GM23338 (cell line): ENCODE results near the gene ANAPC13. TPM values are rescaled to one million over a fixed set of nuclear protein-coding genes. Genes with fewer than 3 reads are reported as not detected.

Experiments used
- ATAC-seq: fragments of 200-7000 bp; cut with Tn5 transposase; 3 replicates; pipeline ENCODE4 v1.9.1; 2020
- DNase-seq: peaks from one replicate; pipeline ENCODE4 v3.0.0-alpha.2; 2015; ENCODE audit warnings: low spot score
- H2AFZ ChIP-seq: fragments of 200-600 bp; sonication (generic); 2 replicates; pipeline ENCODE4 v1.8.0; 2016; ENCODE audit warnings: antibody characterized with exemption, mild to moderate bottlenecking, moderate library complexity
- H3F3A ChIP-seq: fragments of 200-600 bp; sonication (generic); replicated peaks from 2 replicates; pipeline ENCODE4 v1.8.0; 2017; ENCODE audit warnings: antibody characterized with exemption, mixed run types, low read depth
- H3K27ac ChIP-seq: fragments of 200-600 bp; sonication (generic); 2 replicates; pipeline ENCODE4 v1.6.1; 2016; ENCODE audit warnings: low read depth
- H3K27me3 ChIP-seq: fragments of 200-600 bp; sonication (generic); 2 replicates; pipeline ENCODE4 v1.8.0; 2016; ENCODE audit warnings: mild to moderate bottlenecking, mixed run types, moderate library complexity; ENCODE audit not compliant: insufficient read depth
- H3K36me3 ChIP-seq: fragments of 200-600 bp; sonication (generic); 2 replicates; pipeline ENCODE4 v1.8.0; 2016; ENCODE audit warnings: mild to moderate bottlenecking; ENCODE audit not compliant: insufficient read depth
- H3K4me1 ChIP-seq: fragments of 200-600 bp; sonication (generic); 2 replicates; pipeline ENCODE4 v1.8.0; 2016; ENCODE audit warnings: mild to moderate bottlenecking, moderate library complexity; ENCODE audit not compliant: insufficient read depth
- H3K4me2 ChIP-seq: fragments of 200-600 bp; sonication (generic); 2 replicates; pipeline ENCODE4 v1.7.1; 2017; ENCODE audit warnings: mixed run types
- H3K4me3 ChIP-seq: fragments of 200-600 bp; sonication (generic); 2 replicates; pipeline ENCODE4 v1.6.1; 2016; ENCODE audit warnings: mixed run types
- H3K79me2 ChIP-seq: fragments of 200-600 bp; sonication (generic); replicated peaks from 2 replicates; pipeline ENCODE4 v1.8.0; 2017; ENCODE audit warnings: mild to moderate bottlenecking; ENCODE audit not compliant: insufficient read depth
- H3K9me2 ChIP-seq: fragments of 200-600 bp; sonication (generic); 2 replicates; pipeline ENCODE4 v1.8.0; 2017; ENCODE audit not compliant: insufficient read depth
- H4K20me1 ChIP-seq: fragments of 200-600 bp; sonication (generic); replicated peaks from 2 replicates; pipeline ENCODE4 v1.8.0; 2017; ENCODE audit warnings: mild to moderate bottlenecking; ENCODE audit not compliant: insufficient read depth
- H3K27ac Mint-ChIP-seq: 2 replicates; pipeline ENCODE4 v1.8.0; 2020; ENCODE audit warnings: inconsistent platforms, mild to moderate bottlenecking, moderate library complexity, mixed read lengths
- H3K27me3 Mint-ChIP-seq: 3 replicates; pipeline ENCODE4 v1.8.0; 2022; ENCODE audit warnings: low read depth, mild to moderate bottlenecking, moderate library complexity, mixed read lengths, inconsistent platforms; ENCODE audit not compliant: insufficient read depth, poor library complexity
- H3K36me3 Mint-ChIP-seq: 3 replicates; pipeline ENCODE4 v1.8.0; 2021; ENCODE audit warnings: low read depth, mild to moderate bottlenecking, inconsistent platforms, moderate library complexity, mixed read lengths
- H3K4me1 Mint-ChIP-seq: 3 replicates; pipeline ENCODE4 v1.8.0; 2020; ENCODE audit warnings: mild to moderate bottlenecking, inconsistent platforms, mixed read lengths
- H3K4me3 Mint-ChIP-seq: 3 replicates; pipeline ENCODE4 v1.8.0; 2021; ENCODE audit warnings: moderate library complexity, mild to moderate bottlenecking, inconsistent platforms, mixed read lengths
- H3K9me3 Mint-ChIP-seq: 3 replicates; pipeline ENCODE4 v1.8.0; 2020; ENCODE audit warnings: moderate library complexity, mild to moderate bottlenecking, inconsistent platforms, mixed read lengths
- CREB1 ChIP-seq: fragments of 250-450 bp; sonication (Bioruptor Pico); IDR thresholded peaks from 2 replicates; pipeline ENCODE4 v1.5.0; 2020; ENCODE audit warnings: low read depth, mild to moderate bottlenecking, moderate library complexity
- CTCF ChIP-seq, 2 experiments: fragments of 200-600 bp in 1 of 2; sonication (generic) in 1 of 2; conservative IDR thresholded peaks; 2 replicates each; pipeline versions ENCODE4 v1.5.1 to v1.6.1; 2016 to 2017; ENCODE audit warnings: antibody characterized with exemption in 2 of 2, low read depth in 2 of 2, mild to moderate bottlenecking in 2 of 2, moderate library complexity in 1 of 2
- EZH2 ChIP-seq: fragments of 200-600 bp; sonication (generic); IDR thresholded peaks from one replicate; pipeline ENCODE4 v1.8.0; 2017; ENCODE audit warnings: antibody characterized with exemption, mild to moderate bottlenecking, low read depth; ENCODE audit not compliant: unreplicated experiment
- EZH2phosphoT487 ChIP-seq: fragments of 200-600 bp; sonication (generic); IDR thresholded peaks from one replicate; pipeline ENCODE4 v1.8.1; 2018; ENCODE audit warnings: antibody characterized with exemption; ENCODE audit not compliant: unreplicated experiment
- JUNB ChIP-seq: IDR thresholded peaks from one replicate; pipeline ENCODE4 v1.6.1; 2016; ENCODE audit warnings: antibody characterized with exemption; ENCODE audit not compliant: unreplicated experiment
- NANOG ChIP-seq: IDR thresholded peaks from 2 replicates; pipeline ENCODE4 v1.6.1; 2016; ENCODE audit warnings: antibody characterized with exemption, borderline replicate concordance
- POLR2AphosphoS5 ChIP-seq: IDR thresholded peaks from 2 replicates; pipeline ENCODE4 v1.6.1; 2016; ENCODE audit warnings: antibody characterized with exemption, low read depth
- REST ChIP-seq: IDR thresholded peaks from one replicate; pipeline ENCODE4 v1.6.1; 2018; ENCODE audit warnings: antibody characterized with exemption; ENCODE audit not compliant: unreplicated experiment
- STAT1 ChIP-seq: IDR thresholded peaks from one replicate; pipeline ENCODE4 v1.6.1; 2016; ENCODE audit warnings: antibody characterized with exemption; ENCODE audit not compliant: unreplicated experiment
- ZNF114 ChIP-seq: fragments of 250-450 bp; sonication (Bioruptor Pico); IDR thresholded peaks from 2 replicates; pipeline ENCODE4 v1.5.0; 2020; ENCODE audit warnings: mild to moderate bottlenecking, moderate library complexity
- ZNF331 ChIP-seq: fragments of 250-450 bp; sonication (Bioruptor Pico); IDR thresholded peaks from 2 replicates; pipeline ENCODE4 v1.5.0; 2020; ENCODE audit warnings: low read depth, mild to moderate bottlenecking, moderate library complexity
- polyA plus RNA-seq: library from polyadenylated mRNA; unstranded; fragments of >200 nt; fragmentation: Nextera tagmentation; extraction: Ambion mirVana; gene quantifications from 2 replicates; pipeline ENCODE4 v1.2.1, GENCODE V29; 2016
- total RNA-seq: library from RNA; depleted of rRNA; stranded (reverse); fragments of >200 nt; shearing (Covaris generic); gene quantifications from 2 replicates; pipeline ENCODE4 v1.2.3, GENCODE V29; 2014

ANAPC13 gene
- total and polyA plus RNA-seq, 2 experiments from 2014 or later = 44.4 to 76.8 TPM

- Histone ChIP-seq H3K4me1 (no peaks in the 10 kb centered on the region), H3K36me3 (no peaks in the 10 kb centered on the region; the same call in 1 of the 2 replicates), H3F3A (no peaks in the 10 kb centered on the region), H3K4me2 (no peak overlapping the region), H4K20me1 (0 out of 2 replicates have a peak, but pooled peaks cover 2% of the 10 kb centered on the region), H3K4me3 (no peak overlapping the region), H3K27ac (no peak overlapping the region), H3K27me3 (no peaks in the 10 kb centered on the region), H3K79me2 (no peaks in the 10 kb centered on the region), H3K9me2 (no peaks in the 10 kb centered on the region), H2AFZ (no peak overlapping the region)
- Mint-ChIP-seq H3K27me3 (no peaks in the 10 kb centered on the region), H3K36me3 (peaks cover 16% of the 10 kb centered on the region), H3K27ac (no peak overlapping the region), H3K9me3 (peaks cover 3% of the 10 kb centered on the region), H3K4me3 (no peak overlapping the region), H3K4me1 (no peaks in the 10 kb centered on the region)
- TF ChIP-seq STAT1 (no peak), CREB1 (CRISPR knock-in tag) (no peak), EZH2phosphoT487 (no peak), EZH2 (no peak)
- no peak for ATAC-seq
- DNase-seq = no peak
These were observed 31.1 kb upstream of the ANAPC13 start for GRCh38 chr3:134516905-134517304.

- no peak for DNase-seq
- no peaks in the 10 kb centered on the region for H3K4me1 Mint-ChIP-seq
- 0 out of 2 replicates have a peak, but pooled peaks cover 5% of the 10 kb centered on the region for H4K20me1 ChIP-seq
- H3K79me2 ChIP-seq = no peaks in the 10 kb centered on the region
- no peak overlapping the region for H3K4me2 ChIP-seq
- H3K27me3 ChIP-seq = no peaks in the 10 kb centered on the region
- no peaks in the 10 kb centered on the region for H3K36me3 ChIP-seq
- no peaks in the 10 kb centered on the region for H3K9me2 ChIP-seq
- peaks cover 4% of the 10 kb centered on the region for H3K27me3 Mint-ChIP-seq
- no peaks in the 10 kb centered on the region for H3K9me3 Mint-ChIP-seq
- H3K27ac Mint-ChIP-seq = no peak overlapping the region
- no peak overlapping the region for H2AFZ ChIP-seq
- no peak overlapping the region for H3K4me3 Mint-ChIP-seq
- H3K27ac ChIP-seq = no peak overlapping the region
- H3K36me3 Mint-ChIP-seq = no peaks in the 10 kb centered on the region; the same call in 2 of the 3 replicates
- no peaks in the 10 kb centered on the region for H3K4me1 ChIP-seq
- ATAC-seq = no peak
- no peak overlapping the region for H3K4me3 ChIP-seq
- H3F3A ChIP-seq = no peaks in the 10 kb centered on the region
- TF ChIP-seq ZNF331 (CRISPR knock-in tag) = no peak
- TF ChIP-seq STAT1 = no peak
- TF ChIP-seq POLR2AphosphoS5 = no peak
- TF ChIP-seq REST = no peak
- TF ChIP-seq CTCF (conservative IDR thresholded peaks at IDR 0.05; ENCODE audit: low read depth in 2 of 2) = no peak
- no peak for TF ChIP-seq EZH2
- TF ChIP-seq EZH2phosphoT487 = no peak
- no peak for TF ChIP-seq CREB1 (CRISPR knock-in tag)
- TF ChIP-seq ZNF114 (CRISPR knock-in tag) = no peak
- TF ChIP-seq NANOG = no peak
- no peak for TF ChIP-seq JUNB
These were observed 25.7 kb upstream of the ANAPC13 start for GRCh38 chr3:134511500-134511899.
